Brain microvascular endothelial cell (primary cell): ENCODE data around the gene PSMC1.
A peak's percentile ranks its signal among the peaks of the same experiment; 100 is the strongest.

Experiments used
- DNase-seq: peaks from one replicate; pipeline ENCODE4 v3.0.0-alpha.2; 2020
- H3K27ac ChIP-seq: fragments of 250-450 bp; sonication (Bioruptor Pico); 2 replicates; pipeline ENCODE4 v1.5.1; 2020; ENCODE audit warnings: mild to moderate bottlenecking, moderate library complexity
- H3K27me3 ChIP-seq: fragments of 250-450 bp; sonication (Bioruptor Pico); replicated peaks from 2 replicates; pipeline ENCODE4 v1.5.1; 2020; ENCODE audit warnings: mild to moderate bottlenecking
- H3K36me3 ChIP-seq: fragments of 250-450 bp; sonication (Bioruptor Pico); replicated peaks from 2 replicates; pipeline ENCODE4 v1.5.1; 2020; ENCODE audit warnings: mild to moderate bottlenecking
- H3K4me3 ChIP-seq: 2 replicates; pipeline ENCODE4 v1.5.1; 2011; ENCODE audit warnings: low read depth, mild to moderate bottlenecking, control low read depth, low read length, moderate library complexity
- CTCF ChIP-seq: IDR thresholded peaks from 2 replicates; pipeline ENCODE4 v1.5.1; 2011; ENCODE audit warnings: low read depth, mild to moderate bottlenecking, moderate library complexity, low read length, control low read depth, inconsistent platforms; ENCODE audit errors: missing control alignments
- in situ Hi-C: cut with HindIII; loops from 2 replicates; pipeline ENCODE4 v1.10.0; 2017; ENCODE audit warnings: low sequenced_read_pairs, low pct_ligation_motif_present

Gene PSMC1

GRCh38 chr14:90301122-90301521, 44.8 kb downstream of the PSMC1 start:
- in situ Hi-C loops, result no loop called here
- H3K27ac ChIP-seq, result no peak overlapping the region
- no peak overlapping the region for H3K4me3 ChIP-seq
- H3K36me3 ChIP-seq, result peaks cover 11% of the 10 kb centered on the region
- DNase-seq, result no peak
- TF ChIP-seq CTCF, result no peak
- no peaks in the 10 kb centered on the region for H3K27me3 ChIP-seq

GRCh38 chr14:90301668-90302090, 45.3 kb downstream of the PSMC1 start:
- Histone ChIP-seq H3K36me3 (peaks cover 8% of the 10 kb centered on the region), H3K4me3 (no peak overlapping the region), H3K27ac (no peak overlapping the region), H3K27me3 (no peaks in the 10 kb centered on the region)
- DNase-seq, result peak; percentile 45
- peak; percentile 46 for TF ChIP-seq CTCF
- in situ Hi-C loops, result no loop called here

GRCh38 chr14:90302529-90303303, 46.4 kb downstream of the PSMC1 start:
- Histone ChIP-seq H3K27me3 (no peaks in the 10 kb centered on the region), H3K27ac (no peak overlapping the region), H3K4me3 (no peak overlapping the region), H3K36me3 (peaks cover 7% of the 10 kb centered on the region)
- no peak for DNase-seq
- TF ChIP-seq CTCF, result no peak
- in situ Hi-C loops, result no loop called here

GRCh38 chr14:90303473-90303872, 47.1 kb downstream of the PSMC1 start:
- in situ Hi-C loops, result no loop called here
- TF ChIP-seq CTCF, result no peak
- peaks cover 7% of the 10 kb centered on the region for H3K36me3 ChIP-seq

GRCh38 chr14:90304502-90304901, 48.1 kb downstream of the PSMC1 start:
- TF ChIP-seq CTCF, result no peak
- in situ Hi-C loops, result no loop called here
- DNase-seq, result no peak
- no peak overlapping the region for H3K4me3 ChIP-seq
- no peak overlapping the region for H3K27ac ChIP-seq
- H3K27me3 ChIP-seq, result no peaks in the 10 kb centered on the region
- peaks cover 7% of the 10 kb centered on the region for H3K36me3 ChIP-seq

More at GRCh38 chr14:90303473-90303872, 47.1 kb downstream of the PSMC1 start:
- no peak for DNase-seq
- Histone ChIP-seq H3K27ac (no peak overlapping the region), H3K27me3 (no peaks in the 10 kb centered on the region), H3K4me3 (no peak overlapping the region)

- in situ Hi-C loops, result no loop called here
These were observed 48.8 kb downstream of the PSMC1 start for GRCh38 chr14:90305176-90305601.

More at GRCh38 chr14:90305176-90305601, 48.8 kb downstream of the PSMC1 start:
- no peak overlapping the region for H3K4me3 ChIP-seq
- no peak for TF ChIP-seq CTCF
- no peak for DNase-seq
- no peaks in the 10 kb centered on the region for H3K27me3 ChIP-seq
- peaks cover 7% of the 10 kb centered on the region for H3K36me3 ChIP-seq
- H3K27ac ChIP-seq, result no peak overlapping the region
